Activated T-cell treated with anti-CD3 and anti-CD28 coated beads for 4 hours (primary cell): ENCODE results near the gene ABHD13.
"Not testable (repeated sequence)": the region's sequence is repeated elsewhere in the genome, so short reads cannot be mapped to it uniquely, and the experiment has no call there.

Experiments
- DNase-seq: peaks from one replicate; pipeline ENCODE4 v3.0.0-alpha.2; 2020

The ABHD13 gene

GRCh38 chr13:108218044-108218974 lies at the start of gene ABHD13:
TSS of gene ABHD13 (plus strand) at chr13:108218392. CDS start at chr13:108229219, 10,827 bp downstream.
- DNase-seq, result peak; percentile 85

GRCh38 chr13:108168929-108169328 lies 49.3 kb upstream of the ABHD13 start:
- no peak for DNase-seq

GRCh38 chr13:108176685-108177274 lies 41.4 kb upstream of the ABHD13 start:
- peak; percentile 49 for DNase-seq

GRCh38 chr13:108178078-108178477 lies 40.1 kb upstream of the ABHD13 start:
- DNase-seq, result no peak

GRCh38 chr13:108182652-108183051 lies 35.5 kb upstream of the ABHD13 start:
- DNase-seq, result no peak

GRCh38 chr13:108185223-108185622 lies 33.0 kb upstream of the ABHD13 start:
- DNase-seq, result no peak

- DNase-seq, result no peak
These were observed 29.9 kb upstream of the ABHD13 start for GRCh38 chr13:108188260-108188659.

- no peak for DNase-seq
These were observed 27.3 kb upstream of the ABHD13 start for GRCh38 chr13:108190897-108191296.

GRCh38 chr13:108193806-108194205 lies 24.4 kb upstream of the ABHD13 start:
- no peak for DNase-seq

- no peak for DNase-seq
These were observed 23.7 kb upstream of the ABHD13 start for GRCh38 chr13:108194435-108194936.

- no peak for DNase-seq
These were observed 23.0 kb upstream of the ABHD13 start for GRCh38 chr13:108195146-108195545.

- no peak for DNase-seq
These were observed 22.3 kb upstream of the ABHD13 start for GRCh38 chr13:108195861-108196260.

GRCh38 chr13:108200781-108201398 lies 17.3 kb upstream of the ABHD13 start:
- no peak for DNase-seq

- no peak for DNase-seq
These were observed 7.6 kb upstream of the ABHD13 start for GRCh38 chr13:108210551-108210950.

- DNase-seq, result no peak
These were observed 5.3 kb upstream of the ABHD13 start for GRCh38 chr13:108212886-108213285.

- DNase-seq, result no peak
These were observed 4.2 kb upstream of the ABHD13 start for GRCh38 chr13:108213946-108214345.

GRCh38 chr13:108214441-108215271 lies 3.5 kb upstream of the ABHD13 start:
- no peak for DNase-seq

GRCh38 chr13:108215436-108215835 lies 2.8 kb upstream of the ABHD13 start, which contains the start of gene LIG4:
TSS of gene LIG4 (minus strand) at chr13:108215536. CDS start at chr13:108211268, 4,268 bp downstream.
- peak; percentile 89 for DNase-seq

- not testable (repeated sequence) for DNase-seq
These were observed 717 bp upstream of the ABHD13 start for GRCh38 chr13:108217307-108218043.

GRCh38 chr13:108220041-108220440 lies 1.8 kb downstream of the ABHD13 start:
- peak; percentile 13 for DNase-seq

GRCh38 chr13:108223687-108224503 lies 5.7 kb downstream of the ABHD13 start:
- no peak for DNase-seq
